GM19351 (cell line): Measurements from ENCODE around the gene SPRR2B.
"Not testable (repeated sequence)": the region's sequence is repeated elsewhere in the genome, so short reads cannot be mapped to it uniquely, and the experiment has no call there.

ENCODE experiments used
- ATAC-seq: cut with Tn5 transposase; IDR thresholded peaks from one replicate; pipeline ENCODE4 v1.9.1; 2021; ENCODE audit warnings: mild to moderate bottlenecking, moderate library complexity; ENCODE audit not compliant: unreplicated experiment

The SPRR2B gene

GRCh38 chr1:153035211-153035610 lies 36.2 kb downstream of the SPRR2B start:
- ATAC-seq, result no peak

GRCh38 chr1:153032677-153033308 lies 38.6 kb downstream of the SPRR2B start:
- no peak for ATAC-seq

GRCh38 chr1:153032073-153032472 lies 39.3 kb downstream of the SPRR2B start:
- no peak for ATAC-seq

DNA sequence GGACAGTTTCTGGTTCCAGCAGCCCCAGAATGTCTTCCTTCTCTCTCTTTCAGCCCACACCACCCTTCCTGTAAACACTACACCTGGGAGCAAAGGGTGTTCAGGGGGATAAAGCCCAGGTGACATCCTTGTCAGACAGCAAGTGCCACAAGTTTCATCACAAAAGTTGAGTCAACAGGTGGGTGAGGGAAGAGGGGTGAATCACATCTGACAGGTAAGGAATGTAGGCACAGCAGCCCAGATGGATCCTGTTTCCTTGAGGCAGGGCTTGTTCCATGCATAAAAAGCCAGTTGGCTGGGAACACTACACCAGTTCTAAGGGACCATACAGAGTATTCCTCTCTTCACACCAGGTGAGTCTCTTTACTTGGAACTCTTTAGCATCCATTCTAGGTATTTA lies 40.5 kb downstream of the SPRR2B start, which contains the start of gene SPRR1B:
SPRR1B (plus strand) TSS at position 309 of the 400 bp plus-strand sequence. CDS start 1,143 bp downstream, outside the sequence.
- no peak for ATAC-seq

GRCh38 chr1:153028766-153029165 lies 42.6 kb downstream of the SPRR2B start:
- no peak for ATAC-seq

- no peak for ATAC-seq
These were observed 45.6 kb downstream of the SPRR2B start for GRCh38 chr1:153025797-153026196.

DNA sequence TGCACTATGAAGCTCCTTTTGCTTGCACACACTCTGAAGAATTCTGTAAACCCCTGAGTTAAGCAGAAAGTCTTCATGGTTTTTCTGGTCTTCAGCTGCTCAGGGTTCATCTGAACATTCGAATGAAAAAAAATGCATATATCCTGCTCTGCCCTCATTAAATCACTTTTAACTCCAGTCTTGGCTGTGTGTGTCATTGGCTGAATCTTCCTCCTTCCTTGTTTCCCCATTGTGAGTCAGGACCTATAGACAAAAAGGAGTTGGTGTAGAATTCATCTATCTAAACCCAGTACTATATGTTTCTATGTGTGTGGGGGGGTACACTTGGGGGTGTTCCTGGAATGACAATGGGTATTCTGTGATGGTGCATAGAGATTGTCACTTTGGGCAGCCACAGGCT lies 47.0 kb downstream of the SPRR2B start:
- ATAC-seq, result no peak

- ATAC-seq, result no peak
These were observed 48.3 kb downstream of the SPRR2B start for GRCh38 chr1:153023109-153023508.

- ATAC-seq, result not testable (repeated sequence)
These were observed 49.1 kb downstream of the SPRR2B start for GRCh38 chr1:153022340-153022739.

DNA sequence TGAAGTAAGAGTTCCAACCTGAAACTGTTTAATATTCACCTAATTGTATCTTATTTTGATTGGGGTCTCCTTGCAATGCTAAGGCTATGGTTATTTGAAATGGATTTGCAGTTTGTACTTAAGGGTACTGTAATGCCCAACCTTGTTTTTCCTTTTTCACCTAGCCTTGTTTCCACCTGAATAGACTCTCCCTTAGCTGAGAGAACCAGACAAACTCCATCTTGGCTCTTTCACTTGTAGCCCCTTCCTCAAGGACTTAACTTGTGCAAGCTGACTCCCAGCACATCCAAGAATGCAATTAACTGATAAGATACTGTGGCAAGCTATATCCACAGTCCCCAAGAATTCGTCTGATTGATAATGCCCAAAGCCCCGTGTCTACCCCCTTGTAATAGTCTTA lies 49.6 kb downstream of the SPRR2B start:
- not testable (repeated sequence) for ATAC-seq
